Activated CD4-positive, alpha-beta T cell treated with anti-CD3 and anti-CD28 coated beads for 1 hour (primary cell): ENCODE results near the gene PTPRG.
"Not testable (repeated sequence)": the region's sequence is repeated elsewhere in the genome, so short reads cannot be mapped to it uniquely, and the experiment has no call there.

Experiments
- DNase-seq: peaks from one replicate; pipeline ENCODE4 v3.0.0-alpha.2; 2020

PTPRG gene

DNA sequence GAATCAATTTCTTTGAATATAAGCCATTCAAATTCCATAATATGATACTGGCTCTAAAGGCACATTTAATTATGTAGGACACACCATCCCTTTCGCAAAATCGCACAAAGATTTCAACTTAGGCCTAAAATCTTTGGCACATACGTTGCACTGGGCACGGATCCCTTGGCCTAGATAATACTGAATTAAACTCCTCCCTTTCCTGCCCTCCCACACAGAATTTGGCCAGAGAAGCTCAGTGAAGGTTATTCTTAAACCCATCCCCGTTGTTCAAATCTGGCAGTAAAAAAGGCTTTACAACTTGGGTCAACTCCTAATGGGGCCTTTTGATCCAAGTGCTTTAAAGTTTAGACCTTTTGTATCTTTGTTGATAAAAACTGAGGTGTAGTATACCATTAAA, 247.2 kb downstream of the PTPRG start:
- DNase-seq, result no peak

DNA sequence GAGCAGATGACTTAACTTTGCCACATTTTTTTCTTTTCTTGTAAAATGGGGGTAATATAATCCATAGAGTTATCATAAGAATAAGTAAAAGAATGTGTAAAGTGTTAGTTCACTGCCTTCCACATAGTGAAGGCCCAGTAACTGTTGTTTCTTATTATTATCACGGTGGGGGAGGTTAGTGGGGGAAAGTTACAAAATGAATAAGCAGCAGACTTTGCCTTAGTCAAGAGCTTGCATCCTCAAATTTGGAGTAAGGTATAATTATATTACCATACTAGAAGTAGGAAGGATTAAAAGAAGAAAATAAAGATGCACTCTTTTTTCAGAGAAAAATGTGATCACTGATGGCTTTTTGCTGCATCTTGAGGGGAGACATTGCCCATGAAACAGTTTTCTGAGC, 247.6 kb downstream of the PTPRG start:
- DNase-seq, result no peak

DNA sequence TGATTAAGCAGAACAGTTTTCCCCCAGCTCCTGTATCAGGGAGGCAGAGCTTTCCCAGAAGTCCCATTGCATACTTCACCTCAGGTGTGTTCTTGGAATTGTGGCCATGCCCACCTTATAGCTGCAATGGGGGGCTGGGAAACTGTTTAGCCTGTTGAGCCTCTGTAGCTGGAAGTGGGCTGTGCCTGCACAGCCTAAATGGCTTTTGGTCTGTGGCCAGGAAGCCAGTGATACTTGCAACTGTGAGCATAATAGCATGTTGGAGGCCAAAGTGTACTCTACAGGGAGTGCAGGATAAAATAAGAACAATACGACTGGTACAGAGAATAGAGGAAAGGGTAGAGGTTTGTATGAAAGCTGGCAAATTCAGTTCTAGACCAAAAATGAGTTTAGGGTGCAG, 248.5 kb downstream of the PTPRG start:
- no peak for DNase-seq

GRCh38 chr3:61810953-61811497, 249.7 kb downstream of the PTPRG start:
- DNase-seq, result no peak

DNA sequence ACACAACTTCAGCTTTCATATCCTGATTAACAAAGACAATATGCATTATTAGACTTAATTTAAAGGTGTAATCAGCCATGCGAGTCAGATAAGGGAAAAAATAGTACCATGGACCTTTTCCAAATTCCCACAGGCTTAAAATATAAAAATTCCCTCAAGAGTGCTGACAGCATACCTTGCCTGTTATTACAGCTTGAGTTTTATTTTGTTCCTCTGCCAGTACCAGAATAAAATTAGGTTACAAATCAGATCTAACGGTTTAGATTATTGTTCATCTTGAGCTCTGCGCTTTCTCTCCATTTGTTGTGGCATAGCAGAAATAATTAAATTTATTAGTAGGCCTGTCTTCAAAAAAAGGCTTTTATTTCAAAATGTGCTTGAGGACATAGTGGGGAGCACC, 250.3 kb downstream of the PTPRG start:
- DNase-seq, result no peak

DNA sequence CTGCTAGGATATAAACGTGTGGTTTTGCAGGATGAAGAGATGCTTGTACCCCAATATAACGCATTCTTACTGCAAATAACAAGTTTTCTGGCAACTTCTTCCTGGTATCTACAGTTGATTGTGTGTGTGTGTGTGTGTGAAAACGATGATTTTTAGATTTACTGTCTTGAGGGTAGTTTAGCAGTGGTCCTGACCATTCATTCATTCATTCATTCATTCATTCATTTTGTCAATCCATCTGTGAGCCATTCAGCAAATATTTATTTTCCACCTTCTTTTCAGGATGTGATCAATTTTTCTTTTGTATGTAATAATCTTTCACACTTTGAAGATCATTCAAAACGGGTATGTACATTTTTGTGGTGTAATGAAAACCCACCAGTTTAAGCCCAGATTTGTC, 250.7 kb downstream of the PTPRG start:
- no peak for DNase-seq

- DNase-seq, result no peak
Measured at GRCh38 chr3:61812517-61812916, 251.1 kb downstream of the PTPRG start.

DNA sequence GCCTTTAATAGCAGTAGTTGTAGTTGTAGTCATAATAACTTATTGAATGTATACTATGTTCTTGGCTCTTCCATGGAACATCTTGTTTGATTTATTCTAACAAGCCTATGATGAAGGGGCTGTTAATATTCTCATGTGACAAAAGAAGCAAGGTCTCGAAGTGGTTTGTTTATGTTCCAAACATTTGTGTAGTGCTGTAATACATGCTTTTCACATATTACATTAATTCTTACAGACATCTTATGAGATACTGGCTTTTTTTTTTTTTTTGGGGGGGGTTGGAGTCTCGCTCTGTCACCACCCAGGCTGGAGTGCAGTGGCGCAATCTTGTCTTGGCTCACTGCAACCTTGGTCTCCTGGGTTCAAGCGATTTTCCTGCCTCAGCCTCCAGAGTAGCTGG, 252.3 kb downstream of the PTPRG start:
- DNase-seq, result no peak

GRCh38 chr3:61814674-61815073, 253.3 kb downstream of the PTPRG start:
- DNase-seq, result no peak

DNA sequence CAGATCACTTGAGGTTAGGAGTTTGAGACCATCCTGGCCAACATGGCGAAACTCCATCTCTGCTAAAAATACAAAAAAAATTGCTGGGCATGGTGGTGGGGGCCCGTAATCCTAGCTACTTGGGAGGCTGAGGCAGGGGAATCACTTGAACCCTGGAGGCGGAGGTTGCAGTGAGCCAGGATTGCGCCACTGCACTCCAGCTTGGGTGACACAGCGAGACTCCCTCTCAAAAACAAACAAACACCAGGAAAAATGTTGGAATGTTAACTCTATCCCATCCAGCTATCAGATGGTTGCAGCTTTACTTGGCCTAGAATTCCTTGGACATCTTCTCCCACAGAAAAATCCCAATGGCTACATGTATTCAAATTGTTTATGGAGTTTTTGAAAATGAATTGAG, 254.9 kb downstream of the PTPRG start:
- not testable (repeated sequence) for DNase-seq

DNA sequence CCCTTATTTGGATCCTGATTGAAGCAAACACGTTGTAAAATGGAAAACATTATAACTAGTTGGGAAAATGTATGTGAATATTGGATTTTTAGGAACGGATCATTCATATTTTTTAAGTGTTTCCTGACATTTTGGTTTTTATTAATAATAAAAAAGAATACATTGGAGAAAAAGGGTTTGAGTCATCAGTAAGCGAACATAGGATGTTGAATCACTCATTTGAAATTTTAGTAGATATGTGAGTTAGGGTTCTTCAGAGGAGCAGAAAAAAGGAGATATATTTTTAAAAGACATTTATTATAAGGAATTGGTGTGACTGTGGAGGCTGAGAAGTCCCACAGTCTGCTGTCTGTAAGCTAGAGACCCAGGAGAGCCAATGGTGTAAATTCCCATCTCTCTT, 258.5 kb downstream of the PTPRG start:
- DNase-seq, result no peak

GRCh38 chr3:61820306-61820992, 259.1 kb downstream of the PTPRG start:
- DNase-seq, result no peak

DNA sequence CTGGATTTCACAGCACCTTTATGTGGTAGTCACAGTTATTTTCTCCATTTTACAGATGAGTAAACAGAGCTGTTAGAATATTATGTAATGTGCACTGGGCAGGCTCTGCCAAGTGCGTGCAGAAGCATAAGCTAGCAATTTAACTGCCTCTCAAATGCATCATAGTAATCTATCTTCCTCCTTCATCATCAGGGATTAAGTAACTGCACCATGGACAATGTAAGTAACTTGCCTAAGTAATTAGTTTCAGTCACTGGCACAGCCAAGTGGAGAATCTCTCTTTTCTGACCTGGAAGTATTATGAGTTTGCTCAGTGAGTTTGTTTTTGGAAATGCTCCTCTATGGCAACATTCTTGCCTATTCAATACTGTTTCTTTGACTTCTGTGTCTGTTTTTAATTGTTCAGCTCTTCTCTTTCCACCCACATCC, 260.5 kb downstream of the PTPRG start:
- DNase-seq, result no peak

DNA sequence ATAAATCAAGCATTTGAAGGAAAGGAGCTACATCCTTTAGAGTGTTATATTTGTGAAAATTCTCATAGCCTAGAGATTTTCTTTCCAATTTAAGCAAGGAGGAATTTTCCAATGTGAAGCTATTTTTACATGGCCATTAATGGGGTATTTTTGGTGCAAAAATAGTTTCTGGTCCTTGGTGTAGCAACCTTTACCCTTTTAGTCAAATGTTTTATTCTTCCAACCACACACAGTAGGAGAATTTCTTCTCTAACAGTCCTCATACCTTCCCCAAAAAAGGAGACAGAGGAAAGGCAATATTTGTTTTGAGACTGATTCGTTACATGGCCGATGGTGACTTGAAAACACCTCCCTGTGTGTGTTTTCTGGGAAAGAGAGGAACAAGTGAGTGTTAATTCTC, 261.2 kb downstream of the PTPRG start:
- no peak for DNase-seq

- no peak for DNase-seq
Measured at GRCh38 chr3:61824553-61825135, 263.3 kb downstream of the PTPRG start.

DNA sequence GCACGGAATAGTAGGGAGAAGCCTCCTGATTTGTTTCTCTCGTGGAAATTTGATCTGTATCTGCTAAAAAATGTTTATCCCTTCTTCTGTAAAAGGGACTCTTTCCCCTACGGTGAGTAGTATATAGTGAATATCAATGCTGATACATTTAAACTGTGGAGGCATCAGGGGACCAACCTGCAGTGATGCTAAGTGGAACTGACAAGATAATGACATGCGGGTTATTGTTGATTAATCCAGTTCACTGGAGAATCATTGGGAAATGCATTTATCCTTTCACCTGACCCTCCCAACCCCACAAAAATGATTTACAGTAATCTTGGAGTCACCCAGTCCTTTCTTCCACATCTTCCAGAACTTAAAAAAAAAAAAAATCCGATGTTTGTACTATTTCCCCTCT, 264.8 kb downstream of the PTPRG start:
- no peak for DNase-seq

DNA sequence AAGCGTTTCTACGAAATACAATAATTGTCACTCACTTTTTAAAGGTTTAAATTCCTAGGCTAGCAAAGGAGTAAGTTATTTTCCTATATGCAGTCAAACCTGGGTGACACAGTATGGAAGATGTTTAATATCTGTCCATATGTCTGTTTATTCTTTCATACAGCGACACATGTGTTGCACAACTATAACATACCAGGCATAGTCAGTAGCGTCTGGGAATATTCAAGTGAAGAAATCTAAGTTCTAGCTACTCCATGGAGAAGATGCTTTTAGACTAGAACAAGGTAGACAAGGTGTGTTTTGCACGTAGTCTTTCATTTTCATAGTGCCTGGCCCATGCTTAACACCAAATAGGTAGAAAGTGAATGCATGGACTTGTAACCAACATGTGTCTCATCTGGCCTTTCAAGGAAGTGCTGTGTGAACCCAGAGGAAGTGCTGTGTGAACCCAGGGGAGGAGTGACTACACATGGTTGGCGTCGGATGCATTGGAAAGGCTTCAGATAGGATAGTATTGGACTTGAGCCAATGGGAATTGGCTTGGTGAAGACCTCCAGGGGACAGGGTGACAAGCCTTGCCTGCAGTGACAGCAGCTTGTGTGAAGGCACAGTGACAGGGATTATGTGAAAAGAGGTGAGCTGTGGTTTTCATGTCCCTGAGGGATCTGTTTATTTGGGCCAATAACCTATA, 267.0 kb downstream of the PTPRG start:
- no peak for DNase-seq

DNA sequence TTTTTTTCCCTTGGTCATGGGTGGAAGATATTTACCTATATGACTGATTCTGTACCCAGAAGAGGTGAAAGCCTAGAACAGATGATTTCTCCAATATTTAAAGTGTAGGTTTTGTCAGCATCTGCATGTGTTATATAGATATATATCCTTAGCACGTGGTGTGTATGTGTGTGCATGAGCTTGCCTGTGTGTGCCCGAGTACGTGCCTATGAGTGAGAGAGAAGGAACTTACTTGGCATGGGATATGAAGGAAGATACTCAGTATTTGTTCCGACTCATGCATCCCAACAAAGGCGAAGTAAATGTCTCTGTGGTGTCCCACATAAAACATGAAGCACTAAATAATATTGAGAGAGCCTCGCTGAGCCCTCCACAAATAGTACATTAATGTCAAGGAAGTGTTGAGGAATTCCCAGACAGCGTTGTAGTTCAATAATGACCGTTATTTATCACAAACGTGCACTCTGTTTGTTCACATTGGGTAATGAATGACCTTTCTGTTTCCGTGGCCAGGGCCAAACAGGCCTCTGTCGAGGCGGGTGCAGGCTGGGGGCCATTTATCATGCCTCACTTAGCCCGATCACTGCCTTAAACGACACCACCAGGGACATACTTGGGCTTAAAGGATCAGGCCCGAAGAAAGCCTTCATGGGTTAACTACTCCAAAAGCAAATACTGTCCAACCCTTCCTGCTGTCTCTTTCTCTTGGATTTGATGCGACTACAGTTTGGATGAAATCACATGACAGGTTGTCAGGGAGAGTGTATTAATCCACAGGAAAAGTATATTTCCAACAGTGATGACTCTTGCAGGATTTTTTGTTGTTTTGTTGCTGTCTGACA, 267.7 kb downstream of the PTPRG start:
- no peak for DNase-seq

GRCh38 chr3:61829722-61830350, 268.5 kb downstream of the PTPRG start:
- no peak for DNase-seq

GRCh38 chr3:61831973-61832372, 270.6 kb downstream of the PTPRG start:
- DNase-seq, result no peak

GRCh38 chr3:61832375-61833229, 271.2 kb downstream of the PTPRG start:
- no peak for DNase-seq

DNA sequence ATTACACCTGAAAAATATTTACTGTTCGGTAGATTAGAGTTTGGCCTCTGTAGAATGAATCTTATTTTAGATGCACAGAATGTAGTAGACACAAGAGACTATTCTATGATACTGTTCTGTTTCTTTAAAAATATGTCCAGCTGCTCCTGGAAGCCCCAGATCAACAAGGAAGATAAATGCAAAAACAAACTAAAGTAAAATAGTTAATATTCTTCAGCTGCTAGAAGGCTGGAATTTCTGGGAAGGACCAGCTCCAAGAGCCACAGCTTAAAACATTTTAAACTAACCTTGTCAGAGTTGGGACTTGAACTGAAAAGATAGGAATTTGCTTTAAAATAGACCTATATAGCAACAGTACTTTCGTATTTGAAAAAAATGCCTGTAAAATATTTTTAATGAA, 277.9 kb downstream of the PTPRG start:
- no peak for DNase-seq
